SK-N-SH (cell line): ENCODE measurements around the gene SIGLEC8. TPM values are rescaled to one million over a fixed set of nuclear protein-coding genes. Genes with fewer than 3 reads are reported as not detected.
A peak's percentile ranks its signal among the peaks of the same experiment; 100 is the strongest.

ENCODE experiments used
- CTCF ChIA-PET: fragments of 300-600, 350-600 bp; formaldehyde crosslinking; extraction: SDS; loops from one replicate; lab custom pipeline; 2021; lab: Yijun Ruan, JAX
- POLR2A ChIA-PET: fragments of 350-600 bp; sonication (Branson Sonifier 250); formaldehyde crosslinking; extraction: SDS; loops from one replicate; lab custom pipeline; 2020; ENCODE audit warnings: antibody characterized with exemption, inconsistent platforms; lab: Yijun Ruan, JAX
- DNase-seq: peaks from one replicate; pipeline ENCODE4 v3.0.0; 2012
- H2AFZ ChIP-seq: fragments of 200-600 bp; sonication (generic); 2 replicates; pipeline ENCODE4 v1.8.1; 2016; ENCODE audit warnings: antibody characterized with exemption, mild to moderate bottlenecking, low read depth
- H3F3A ChIP-seq: fragments of 200-600 bp; sonication (generic); replicated peaks from 2 replicates; pipeline ENCODE3; 2016; ENCODE audit warnings: antibody characterized with exemption, mild to moderate bottlenecking; ENCODE audit not compliant: insufficient read depth
- H3K27ac ChIP-seq, 2 experiments: fragments of 200-500 bp in 1 of 2; fragments of 200-600 bp in 1 of 2; sonication (Bioruptor generic) in 1 of 2; sonication (generic), shearing (Covaris generic) in 1 of 2; 2 replicates each; pipeline versions ENCODE4 v1.5.1 to v1.6.1; 2014 to 2016; ENCODE audit warnings: low read depth in 2 of 2, inconsistent platforms in 1 of 2, low read length in 1 of 2, mild to moderate bottlenecking in 1 of 2, mixed read lengths in 1 of 2
- H3K27me3 ChIP-seq: fragments of 200-600 bp; sonication (generic), shearing (Covaris generic); 2 replicates; pipeline ENCODE4 v1.6.1; 2016; ENCODE audit warnings: mixed run types; ENCODE audit not compliant: insufficient read depth
- H3K36me3 ChIP-seq, 2 experiments: fragments of 200-500 bp in 1 of 2; fragments of 200-600 bp in 1 of 2; sonication (Bioruptor generic) in 1 of 2; sonication (generic) in 1 of 2; replicated peaks in 1 of 2; 2 replicates each; pipeline versions ENCODE3 to v1.5.1; 2014 to 2016; ENCODE audit warnings: low read length in 1 of 2, mild to moderate bottlenecking in 1 of 2; ENCODE audit not compliant: insufficient read depth in 2 of 2, control insufficient read depth in 1 of 2
- H3K4me1 ChIP-seq, 2 experiments: fragments of 200-500 bp in 1 of 2; fragments of 200-600 bp in 1 of 2; sonication (Bioruptor generic) in 1 of 2; sonication (generic), shearing (Covaris generic) in 1 of 2; 2 replicates each; pipeline versions ENCODE4 v1.5.1 to v1.6.1; 2014 to 2016; ENCODE audit warnings: low read depth in 1 of 2, low read length in 1 of 2, mixed run types in 1 of 2; ENCODE audit not compliant: insufficient read depth in 2 of 2, control insufficient read depth in 1 of 2
- H3K4me2 ChIP-seq: fragments of 200-600 bp; sonication (generic), shearing (Covaris generic); 2 replicates; pipeline ENCODE4 v1.6.1; 2017; ENCODE audit warnings: mixed run types
- H3K4me3 ChIP-seq, 2 experiments: fragments of 200-500 bp in 1 of 2; fragments of 200-600 bp in 1 of 2; sonication (Bioruptor generic) in 1 of 2; sonication (generic), shearing (Covaris generic) in 1 of 2; 2 replicates each; pipeline versions ENCODE4 v1.5.1 to v1.8.1; 2014 to 2016; ENCODE audit warnings: low read depth in 2 of 2, inconsistent platforms in 1 of 2, low read length in 1 of 2, mild to moderate bottlenecking in 1 of 2, mixed read lengths in 1 of 2, moderate library complexity in 1 of 2
- H3K79me2 ChIP-seq: fragments of 200-600 bp; sonication (generic); 2 replicates; pipeline ENCODE4 v1.8.1; 2017; ENCODE audit warnings: mild to moderate bottlenecking; ENCODE audit not compliant: insufficient read depth
- H3K9ac ChIP-seq: fragments of 200-600 bp; sonication (generic); 2 replicates; pipeline ENCODE4 v1.6.1; 2017; ENCODE audit warnings: mixed run types
- H3K9me2 ChIP-seq: fragments of 200-600 bp; sonication (generic); 2 replicates; pipeline ENCODE4 v1.6.1; 2017; ENCODE audit warnings: mixed run types
- H3K9me3 ChIP-seq: fragments of 200-600 bp; sonication (generic); 2 replicates; pipeline ENCODE4 v1.6.1; 2017; ENCODE audit warnings: mixed run types, mild to moderate bottlenecking, moderate library complexity
- H4K20me1 ChIP-seq: fragments of 200-600 bp; sonication (generic); 2 replicates; pipeline ENCODE4 v1.6.1; 2017; ENCODE audit warnings: mild to moderate bottlenecking, mixed run types; ENCODE audit not compliant: insufficient read depth
- CHD2 ChIP-seq: fragments of 150-350 bp; IDR thresholded peaks from 2 replicates; pipeline ENCODE4 v1.6.1; 2018; ENCODE audit warnings: low read length; ENCODE audit not compliant: partially characterized antibody
- EZH2phosphoT487 ChIP-seq: fragments of 200-600 bp; sonication (generic); IDR thresholded peaks from 2 replicates; pipeline ENCODE4 v1.6.1; 2017; ENCODE audit warnings: low read depth, mixed run types, mild to moderate bottlenecking, antibody characterized with exemption, moderate library complexity, borderline replicate concordance
- FOXM1 ChIP-seq: IDR thresholded peaks from 2 replicates; pipeline ENCODE4 v1.4.0; 2012; ENCODE audit warnings: low read depth, mild to moderate bottlenecking
- GABPA ChIP-seq: IDR thresholded peaks from 2 replicates; pipeline ENCODE4 v1.4.0; 2012; ENCODE audit warnings: low read depth, mild to moderate bottlenecking
- MEF2A ChIP-seq: IDR thresholded peaks from 2 replicates; pipeline ENCODE4 v1.4.0; 2012; ENCODE audit warnings: low read depth, borderline replicate concordance
- MXI1 ChIP-seq: IDR thresholded peaks from 2 replicates; pipeline ENCODE4 v1.6.1; 2012; ENCODE audit warnings: mild to moderate bottlenecking, low read depth, low read length, improper control_type of control experiment
- RAD21 ChIP-seq: IDR thresholded peaks from 2 replicates; pipeline ENCODE4 v1.6.1; 2012; ENCODE audit warnings: mild to moderate bottlenecking, low read length
- RFX5 ChIP-seq: IDR thresholded peaks from 2 replicates; pipeline ENCODE4 v1.6.1; 2012; ENCODE audit warnings: mild to moderate bottlenecking, improper control_type of control experiment, low read length
- RXRA ChIP-seq: IDR thresholded peaks from 2 replicates; pipeline ENCODE4 v1.4.0; 2012; ENCODE audit warnings: low read depth, mild to moderate bottlenecking, borderline replicate concordance
- SIN3A ChIP-seq: IDR thresholded peaks from 2 replicates; pipeline ENCODE4 v1.6.1; 2012; ENCODE audit warnings: low read depth, mild to moderate bottlenecking, low read length, moderate library complexity, borderline replicate concordance
- SMC3 ChIP-seq: IDR thresholded peaks from 2 replicates; pipeline ENCODE4 v1.6.1; 2012; ENCODE audit warnings: low read depth, low read length, improper control_type of control experiment
- WGBS: methylation state at CpG from one replicate; pipeline ENCODE4 v1.1.6; 2017; ENCODE audit warnings: low lambda C conversion rate; 5-methylcytosine and 5-hydroxymethylcytosine counted together
- polyA plus RNA-seq, 3 experiments: library from polyadenylated mRNA; depleted of rRNA; stranded (reverse); fragments of >200 nt; gene quantifications; 2 replicates each; pipeline ENCODE4 v1.2.3, GENCODE V29; 2012
- TF ChIP-seq, protein P1 (sequence below): fragments of 200-600 bp; sonication (generic); IDR thresholded peaks from 2 replicates; pipeline ENCODE4 v1.6.1; 2017; ENCODE audit warnings: antibody characterized with exemption, mild to moderate bottlenecking, moderate library complexity
- TF ChIP-seq, protein P2 (sequence below): IDR thresholded peaks from 2 replicates; pipeline ENCODE4 v1.4.0; 2012; ENCODE audit warnings: low read depth, borderline replicate concordance
- TF ChIP-seq, protein P3 (sequence below): fragments of 150-350 bp; IDR thresholded peaks from 2 replicates; pipeline ENCODE4 v1.6.1; 2017; ENCODE audit warnings: antibody characterized with exemption, low read length, low read depth, borderline replicate concordance

Gene SIGLEC8
- polyA plus RNA-seq, 1 of the 3 experiments (the other 2 are of a cell fraction): not detected

DNA sequence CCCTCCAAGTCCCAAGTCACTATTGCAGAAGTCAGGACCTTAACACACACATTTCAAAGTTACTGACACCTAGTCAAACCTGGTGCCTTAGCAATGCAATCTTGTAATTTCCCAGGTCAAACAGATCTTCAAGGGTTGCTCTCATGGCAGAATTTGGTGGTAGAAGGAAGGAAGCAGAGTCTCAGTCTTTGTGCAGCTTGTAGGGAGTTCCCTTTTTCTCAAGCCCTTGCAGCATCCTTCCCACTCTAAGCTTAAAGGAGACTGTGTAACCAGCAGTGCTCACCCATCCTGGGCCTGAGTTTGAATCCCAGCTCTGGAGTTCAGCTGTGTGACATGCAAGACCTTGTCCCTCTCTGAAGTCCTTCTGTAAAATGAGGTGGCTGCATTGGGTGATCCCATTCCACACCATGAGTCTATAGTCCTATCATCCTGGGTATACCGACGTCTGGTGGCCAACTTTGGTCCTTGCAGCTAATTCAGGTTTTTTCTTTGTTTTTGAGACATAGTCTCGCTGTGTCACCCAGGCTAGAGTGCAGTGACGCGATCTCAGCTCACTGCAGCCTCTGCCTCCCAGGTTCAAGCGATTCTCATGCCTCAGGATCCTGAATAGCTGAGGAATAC lies 50.6 kb downstream of the SIGLEC8 start:
- peaks cover 4% of the 10 kb centered on the region; the same call in 1 of the 2 replicates for H3K9me3 ChIP-seq
- no peak overlapping the region for H3K4me3 ChIP-seq
- WGBS: 60% methylated on average over 6 of the region's 6 CpGs
- H3K9ac ChIP-seq: no peak overlapping the region
- H3K27ac ChIP-seq: no peak overlapping the region
- no peaks in the 10 kb centered on the region for H4K20me1 ChIP-seq
- H2AFZ ChIP-seq: no peak overlapping the region
- ChIA-PET CTCF (interaction anchor here (0.6 to 1.1 kb wide), 7 partner anchors 10 to 254 kb away, joined by 3 to 4 read pairs (median 3); no protein-coding TSS in a partner anchor), POLR2A (no interaction called here)
- no peaks in the 10 kb centered on the region for H3K36me3 ChIP-seq
- H3K4me1 ChIP-seq: peaks cover 0 to 6% of the 10 kb centered on the region in 2 experiments; a peak in 2 of 4 replicates
- H3K27me3 ChIP-seq: no peaks in the 10 kb centered on the region
- H3F3A ChIP-seq: peaks cover 12% of the 10 kb centered on the region
- H3K9me2 ChIP-seq: no peaks in the 10 kb centered on the region
- peak; percentile 25; the same call in 1 of the 2 replicates for TF ChIP-seq SMC3
- TF ChIP-seq CHD2: no peak
- TF ChIP-seq, protein P1, sequence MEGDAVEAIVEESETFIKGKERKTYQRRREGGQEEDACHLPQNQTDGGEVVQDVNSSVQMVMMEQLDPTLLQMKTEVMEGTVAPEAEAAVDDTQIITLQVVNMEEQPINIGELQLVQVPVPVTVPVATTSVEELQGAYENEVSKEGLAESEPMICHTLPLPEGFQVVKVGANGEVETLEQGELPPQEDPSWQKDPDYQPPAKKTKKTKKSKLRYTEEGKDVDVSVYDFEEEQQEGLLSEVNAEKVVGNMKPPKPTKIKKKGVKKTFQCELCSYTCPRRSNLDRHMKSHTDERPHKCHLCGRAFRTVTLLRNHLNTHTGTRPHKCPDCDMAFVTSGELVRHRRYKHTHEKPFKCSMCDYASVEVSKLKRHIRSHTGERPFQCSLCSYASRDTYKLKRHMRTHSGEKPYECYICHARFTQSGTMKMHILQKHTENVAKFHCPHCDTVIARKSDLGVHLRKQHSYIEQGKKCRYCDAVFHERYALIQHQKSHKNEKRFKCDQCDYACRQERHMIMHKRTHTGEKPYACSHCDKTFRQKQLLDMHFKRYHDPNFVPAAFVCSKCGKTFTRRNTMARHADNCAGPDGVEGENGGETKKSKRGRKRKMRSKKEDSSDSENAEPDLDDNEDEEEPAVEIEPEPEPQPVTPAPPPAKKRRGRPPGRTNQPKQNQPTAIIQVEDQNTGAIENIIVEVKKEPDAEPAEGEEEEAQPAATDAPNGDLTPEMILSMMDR: no peak; the same call in 1 of the 2 replicates
- peak; percentile 48 for TF ChIP-seq RAD21
- no peak for TF ChIP-seq SIN3A
- no peak for TF ChIP-seq EZH2phosphoT487
- no peak for TF ChIP-seq RFX5
- TF ChIP-seq, protein P2, sequence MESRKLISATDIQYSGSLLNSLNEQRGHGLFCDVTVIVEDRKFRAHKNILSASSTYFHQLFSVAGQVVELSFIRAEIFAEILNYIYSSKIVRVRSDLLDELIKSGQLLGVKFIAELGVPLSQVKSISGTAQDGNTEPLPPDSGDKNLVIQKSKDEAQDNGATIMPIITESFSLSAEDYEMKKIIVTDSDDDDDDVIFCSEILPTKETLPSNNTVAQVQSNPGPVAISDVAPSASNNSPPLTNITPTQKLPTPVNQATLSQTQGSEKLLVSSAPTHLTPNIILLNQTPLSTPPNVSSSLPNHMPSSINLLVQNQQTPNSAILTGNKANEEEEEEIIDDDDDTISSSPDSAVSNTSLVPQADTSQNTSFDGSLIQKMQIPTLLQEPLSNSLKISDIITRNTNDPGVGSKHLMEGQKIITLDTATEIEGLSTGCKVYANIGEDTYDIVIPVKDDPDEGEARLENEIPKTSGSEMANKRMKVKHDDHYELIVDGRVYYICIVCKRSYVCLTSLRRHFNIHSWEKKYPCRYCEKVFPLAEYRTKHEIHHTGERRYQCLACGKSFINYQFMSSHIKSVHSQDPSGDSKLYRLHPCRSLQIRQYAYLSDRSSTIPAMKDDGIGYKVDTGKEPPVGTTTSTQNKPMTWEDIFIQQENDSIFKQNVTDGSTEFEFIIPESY: no peak
- TF ChIP-seq MXI1: no peak
- TF ChIP-seq, protein P3, sequence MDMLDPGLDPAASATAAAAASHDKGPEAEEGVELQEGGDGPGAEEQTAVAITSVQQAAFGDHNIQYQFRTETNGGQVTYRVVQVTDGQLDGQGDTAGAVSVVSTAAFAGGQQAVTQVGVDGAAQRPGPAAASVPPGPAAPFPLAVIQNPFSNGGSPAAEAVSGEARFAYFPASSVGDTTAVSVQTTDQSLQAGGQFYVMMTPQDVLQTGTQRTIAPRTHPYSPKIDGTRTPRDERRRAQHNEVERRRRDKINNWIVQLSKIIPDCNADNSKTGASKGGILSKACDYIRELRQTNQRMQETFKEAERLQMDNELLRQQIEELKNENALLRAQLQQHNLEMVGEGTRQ: no peak
- no peaks in the 10 kb centered on the region for H3K79me2 ChIP-seq
- no peak overlapping the region for H3K4me2 ChIP-seq
- DNase-seq: no peak

DNA sequence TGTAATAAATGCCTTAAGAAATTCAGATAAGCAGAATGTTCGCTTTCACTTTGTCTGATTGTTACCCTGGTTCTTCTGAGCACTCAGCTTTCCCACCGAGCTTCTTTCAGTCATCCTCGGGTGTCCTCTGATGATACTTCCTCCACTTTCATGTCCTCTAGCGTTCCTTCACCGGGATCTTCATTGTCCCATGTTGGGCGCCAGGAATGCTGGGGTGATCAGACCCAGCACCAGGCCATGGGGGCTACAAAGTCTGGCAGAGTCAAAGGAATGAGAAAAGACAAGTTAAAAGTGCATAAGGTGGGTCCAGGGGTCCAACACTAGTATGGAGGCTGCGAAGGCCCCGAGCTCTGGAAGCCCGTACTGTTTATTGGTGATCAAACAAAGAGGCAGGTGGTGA lies 56.1 kb downstream of the SIGLEC8 start:
- no peaks in the 10 kb centered on the region for H3K79me2 ChIP-seq
- TF ChIP-seq RFX5: no peak
- no peak for TF ChIP-seq RXRA
- no peak for TF ChIP-seq GABPA
- no peak for TF ChIP-seq MEF2A
- no peak for TF ChIP-seq SMC3
- no peak for TF ChIP-seq FOXM1
- TF ChIP-seq, all 33 proteins: peak for 0
- ChIA-PET CTCF (interaction anchor here (1.4 to 2.6 kb wide), 2 partner anchors 19 to 63 kb away, joined by 3 to 9 read pairs; no protein-coding TSS in a partner anchor), POLR2A (no interaction called here)
- Histone ChIP-seq H3K4me3 (no peak overlapping the region), H3K9me3 (peaks cover 4% of the 10 kb centered on the region; the same call in 1 of the 2 replicates), H3K9ac (no peak overlapping the region), H3K36me3 (no peaks in the 10 kb centered on the region), H3K27ac (no peak overlapping the region), H2AFZ (no peak overlapping the region), H4K20me1 (no peaks in the 10 kb centered on the region), H3F3A (no peaks in the 10 kb centered on the region), H3K27me3 (no peaks in the 10 kb centered on the region), H3K4me2 (no peak overlapping the region), H3K9me2 (no peaks in the 10 kb centered on the region), H3K4me1 (no peaks in the 10 kb centered on the region)
- DNase-seq: no peak
- WGBS: 58% methylated on average over 9 of the region's 9 CpGs
